AG10803 (cell line): ENCODE data around the gene CCDC78.

Experiments used
- DNase-seq: peaks from one replicate; pipeline ENCODE4 v3.0.0; 2010; ENCODE audit warnings: low read depth
- H3K4me3 ChIP-seq: 2 replicates; pipeline ENCODE4 v1.5.1; 2011; ENCODE audit warnings: mild to moderate bottlenecking, low read length, control low read depth
- TF ChIP-seq, protein P1 (sequence below): conservative IDR thresholded peaks from 2 replicates; pipeline ENCODE4 v1.5.1; 2011; ENCODE audit warnings: mild to moderate bottlenecking, low read length, control low read depth, inconsistent platforms

The CCDC78 gene

GRCh38 chr16:725041-725376 lies 1.2 kb downstream of the CCDC78 start:
- TF ChIP-seq, protein P1, sequence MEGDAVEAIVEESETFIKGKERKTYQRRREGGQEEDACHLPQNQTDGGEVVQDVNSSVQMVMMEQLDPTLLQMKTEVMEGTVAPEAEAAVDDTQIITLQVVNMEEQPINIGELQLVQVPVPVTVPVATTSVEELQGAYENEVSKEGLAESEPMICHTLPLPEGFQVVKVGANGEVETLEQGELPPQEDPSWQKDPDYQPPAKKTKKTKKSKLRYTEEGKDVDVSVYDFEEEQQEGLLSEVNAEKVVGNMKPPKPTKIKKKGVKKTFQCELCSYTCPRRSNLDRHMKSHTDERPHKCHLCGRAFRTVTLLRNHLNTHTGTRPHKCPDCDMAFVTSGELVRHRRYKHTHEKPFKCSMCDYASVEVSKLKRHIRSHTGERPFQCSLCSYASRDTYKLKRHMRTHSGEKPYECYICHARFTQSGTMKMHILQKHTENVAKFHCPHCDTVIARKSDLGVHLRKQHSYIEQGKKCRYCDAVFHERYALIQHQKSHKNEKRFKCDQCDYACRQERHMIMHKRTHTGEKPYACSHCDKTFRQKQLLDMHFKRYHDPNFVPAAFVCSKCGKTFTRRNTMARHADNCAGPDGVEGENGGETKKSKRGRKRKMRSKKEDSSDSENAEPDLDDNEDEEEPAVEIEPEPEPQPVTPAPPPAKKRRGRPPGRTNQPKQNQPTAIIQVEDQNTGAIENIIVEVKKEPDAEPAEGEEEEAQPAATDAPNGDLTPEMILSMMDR, result no peak
- DNase-seq, result no peak
- no peak overlapping the region for H3K4me3 ChIP-seq

DNA sequence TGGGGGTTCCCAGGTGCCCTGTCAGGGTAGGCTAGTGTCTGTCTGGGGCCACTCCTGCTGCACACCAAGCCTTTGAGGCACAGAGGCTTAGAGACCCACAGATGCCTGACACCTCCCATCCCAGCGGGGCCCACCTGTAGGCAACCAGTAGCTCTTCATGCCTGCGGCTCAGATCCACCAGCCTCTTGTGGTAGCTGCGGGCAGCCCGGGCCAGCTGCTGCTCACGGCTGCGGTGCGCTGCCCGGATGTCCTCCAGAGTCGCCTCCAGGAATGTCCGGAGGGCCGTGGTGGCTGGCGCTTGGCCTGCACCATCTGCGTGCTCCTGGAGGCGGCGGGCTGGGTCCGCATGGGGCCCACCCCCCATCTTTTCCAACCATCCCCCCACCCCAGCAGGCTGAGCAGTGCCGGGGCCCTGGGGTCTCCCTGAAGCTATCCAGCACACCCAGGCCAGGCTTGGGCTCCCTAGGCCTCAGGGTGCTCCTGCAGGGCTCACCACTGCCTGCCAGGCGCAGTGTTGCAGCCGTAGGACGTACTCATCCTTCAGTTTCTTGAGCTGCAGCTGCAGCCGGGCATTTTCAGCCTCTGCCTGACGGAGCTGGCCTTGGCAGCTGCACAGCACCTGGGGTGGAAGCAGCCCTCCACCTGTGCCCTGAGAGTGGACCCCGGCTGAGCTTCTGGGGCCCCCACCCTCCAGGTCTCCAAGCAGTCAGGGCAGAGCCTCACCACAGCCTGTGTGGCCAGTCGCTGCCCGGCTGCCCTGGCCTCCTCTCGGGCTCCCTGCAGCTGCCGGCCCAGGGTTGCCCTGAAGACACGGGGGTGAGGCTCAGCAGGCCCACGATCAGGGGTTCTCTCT lies 1.8 kb downstream of the CCDC78 start:
- no peak for DNase-seq
- TF ChIP-seq, protein P1, result no peak
- H3K4me3 ChIP-seq, result no peak overlapping the region

GRCh38 chr16:723695-724094 lies 2.5 kb downstream of the CCDC78 start:
- no peak for DNase-seq
- no peak overlapping the region for H3K4me3 ChIP-seq
- TF ChIP-seq, protein P1, result no peak

- no peak for DNase-seq
- TF ChIP-seq, protein P1, result no peak
- H3K4me3 ChIP-seq, result no peak overlapping the region
Measured at GRCh38 chr16:722835-723633, 3.2 kb downstream of the CCDC78 start.

- peak overlapping the region; percentile 70 for H3K4me3 ChIP-seq
- DNase-seq, result no peak
- TF ChIP-seq, protein P1, result no peak
Measured at GRCh38 chr16:721765-722540, 4.3 kb downstream of the CCDC78 start.

- peak within 1 kb of the TSS; percentile 70 for H3K4me3 ChIP-seq
- TF ChIP-seq, protein P1, result no peak
- DNase-seq, result peak; percentile 67
Measured at GRCh38 chr16:720990-721764, 5.1 kb downstream of the CCDC78 start, which contains the start of gene ANTKMT. ANTKMT (plus strand) TSS chr16:721146; CDS start chr16:721275, 129 bp downstream.
